ENCODE data around the gene ANKRD27. TPM values are rescaled to one million over a fixed set of nuclear protein-coding genes. Genes with fewer than 3 reads are reported as not detected.
"Not testable (repeated sequence)": the region's sequence is repeated elsewhere in the genome, so short reads cannot be mapped to it uniquely, and the experiment has no call there.

Gene ANKRD27
- total RNA-seq, 1 experiment from 2014 or later: 64.2 TPM

- no peak overlapping the region for H3K4me3 ChIP-seq (ENCODE audit: low read depth in 2 of 2, low read length in 2 of 2)
- no peak for ATAC-seq
- BruUV-seq (replicated peaks): no TSS peak
- H3K27ac ChIP-seq (ENCODE audit: low read length): no peak overlapping the region
- H3K9me3 ChIP-seq (ENCODE audit: control insufficient read depth, insufficient read depth, low read depth, low read length): no peaks in the 10 kb centered on the region
- TF ChIP-seq POLR2AphosphoS5 (IDR thresholded peaks at IDR 0.05; ENCODE audit: low read depth, low read length) (no peak), TCF7L2 (IDR thresholded peaks at IDR 0.05; ENCODE audit: low read depth, low read length) (no peak), REST (IDR thresholded peaks at IDR 0.05; ENCODE audit: insufficient read depth in 1 of 2, low read depth in 2 of 2, low read length in 1 of 2) (no peak), CTCF (IDR thresholded peaks at IDR 0.05) (no peak), SIN3A (IDR thresholded peaks at IDR 0.05; ENCODE audit: borderline replicate concordance, insufficient read depth, low read depth, low read length) (no peak)
- ChIA-PET CTCF (no interaction called here), POLR2A (no interaction called here)
- intact Hi-C loops (cut with micrococcal nuclease; ENCODE audit: unreplicated experiment) (no loop called here), in situ Hi-C loops (cut with HindIII; ENCODE audit: low pct_unique_long_range_greater_than_20kb, low sequenced_read_pairs) (no loop called here)
- no peaks in the 10 kb centered on the region for H3K27me3 ChIP-seq (ENCODE audit: control insufficient read depth, insufficient read depth, low read length)
- no peaks in the 10 kb centered on the region for H3K4me1 ChIP-seq (ENCODE audit: control insufficient read depth, insufficient read depth, low read length)
- DNase-seq (ENCODE audit: low read depth, low spot score): no peak
- no peaks in the 10 kb centered on the region for H3K36me3 ChIP-seq (ENCODE audit: control insufficient read depth, insufficient read depth, low read length)
Measured at GRCh38 chr19:32658075-32658474, 16.9 kb downstream of the ANKRD27 start.

GRCh38 chr19:32656379-32656778 lies 18.6 kb downstream of the ANKRD27 start:
- CTCF ChIA-PET; H3K27me3 ChIP-seq (ENCODE audit: control insufficient read depth, insufficient read depth, low read length); DNase-seq (ENCODE audit: low read depth, low spot score); intact Hi-C loops (cut with micrococcal nuclease; ENCODE audit: unreplicated experiment); in situ Hi-C loops (cut with HindIII; ENCODE audit: low pct_unique_long_range_greater_than_20kb, low sequenced_read_pairs); H3K4me1 ChIP-seq (ENCODE audit: control insufficient read depth, insufficient read depth, low read length); ATAC-seq; H3K9me3 ChIP-seq (ENCODE audit: control insufficient read depth, insufficient read depth, low read depth, low read length); H3K36me3 ChIP-seq (ENCODE audit: control insufficient read depth, insufficient read depth, low read length); BruUV-seq (replicated peaks); H3K27ac ChIP-seq (ENCODE audit: low read length); H3K4me3 ChIP-seq (ENCODE audit: low read depth in 2 of 2, low read length in 2 of 2): not testable (repeated sequence)
- POLR2A ChIA-PET: interaction anchor here (0.6 kb wide), 1 partner anchor 32 kb away, joined by 3 read pairs; no protein-coding TSS in a partner anchor

GRCh38 chr19:32653599-32653915 lies 21.4 kb downstream of the ANKRD27 start:
- Histone ChIP-seq H3K27ac (ENCODE audit: low read length) (no peak overlapping the region), H3K4me3 (ENCODE audit: low read depth in 2 of 2, low read length in 2 of 2) (no peak overlapping the region), H3K36me3 (ENCODE audit: control insufficient read depth, insufficient read depth, low read length) (no peaks in the 10 kb centered on the region), H3K4me1 (ENCODE audit: control insufficient read depth, insufficient read depth, low read length) (peaks cover 2% of the 10 kb centered on the region; the same call in 1 of the 2 replicates), H3K27me3 (ENCODE audit: control insufficient read depth, insufficient read depth, low read length) (no peaks in the 10 kb centered on the region), H3K9me3 (ENCODE audit: control insufficient read depth, insufficient read depth, low read depth, low read length) (no peaks in the 10 kb centered on the region)
- no peak for TF ChIP-seq SIN3A (IDR thresholded peaks at IDR 0.05; ENCODE audit: borderline replicate concordance, insufficient read depth, low read depth, low read length)
- TF ChIP-seq TCF7L2 (IDR thresholded peaks at IDR 0.05; ENCODE audit: low read depth, low read length): no peak
- no peak for TF ChIP-seq CTCF (IDR thresholded peaks at IDR 0.05)
- TF ChIP-seq POLR2AphosphoS5 (IDR thresholded peaks at IDR 0.05; ENCODE audit: low read depth, low read length): no peak
- TF ChIP-seq REST (IDR thresholded peaks at IDR 0.05; ENCODE audit: insufficient read depth in 1 of 2, low read depth in 2 of 2, low read length in 1 of 2): no peak
- no peak for DNase-seq (ENCODE audit: low read depth, low spot score)
- in situ Hi-C loops (cut with HindIII; ENCODE audit: low pct_unique_long_range_greater_than_20kb, low sequenced_read_pairs): no loop called here
- intact Hi-C loops (cut with micrococcal nuclease; ENCODE audit: unreplicated experiment): no loop called here
- no TSS peak for BruUV-seq (replicated peaks)
- POLR2A ChIA-PET: interaction anchor here (0.6 kb wide), 1 partner anchor 680 kb away, joined by 5 read pairs; no protein-coding TSS in a partner anchor
- CTCF ChIA-PET: no interaction called here
- ATAC-seq: no peak

All from Panc1 (cell line).